ENCODE results near the gene TTC3. TPM values are rescaled to one million over a fixed set of nuclear protein-coding genes. Genes with fewer than 3 reads are reported as not detected.

TTC3 gene
- total RNA-seq, 1 experiment from 2014 or later, result 29.0 TPM

GRCh38 chr21:37064841-37065240 lies 8.2 kb upstream of the TTC3 start (continued):
- TF ChIP-seq ARID4B (CRISPR knock-in tag; IDR thresholded peaks at IDR 0.05; ENCODE audit: borderline replicate concordance), result no peak
- TF ChIP-seq FOXK1 (CRISPR knock-in tag; IDR thresholded peaks at IDR 0.05), result no peak

GRCh38 chr21:37065561-37066177 lies 7.4 kb upstream of the TTC3 start:
- H3K27me3 Mint-ChIP-seq (ENCODE audit: low read depth), result no peaks in the 10 kb centered on the region
- no peak overlapping the region for H3K27ac Mint-ChIP-seq
- no peak overlapping the region for H3K4me3 Mint-ChIP-seq
- peaks cover 17% of the 10 kb centered on the region for H3K36me3 Mint-ChIP-seq
- TF ChIP-seq, protein P1, sequence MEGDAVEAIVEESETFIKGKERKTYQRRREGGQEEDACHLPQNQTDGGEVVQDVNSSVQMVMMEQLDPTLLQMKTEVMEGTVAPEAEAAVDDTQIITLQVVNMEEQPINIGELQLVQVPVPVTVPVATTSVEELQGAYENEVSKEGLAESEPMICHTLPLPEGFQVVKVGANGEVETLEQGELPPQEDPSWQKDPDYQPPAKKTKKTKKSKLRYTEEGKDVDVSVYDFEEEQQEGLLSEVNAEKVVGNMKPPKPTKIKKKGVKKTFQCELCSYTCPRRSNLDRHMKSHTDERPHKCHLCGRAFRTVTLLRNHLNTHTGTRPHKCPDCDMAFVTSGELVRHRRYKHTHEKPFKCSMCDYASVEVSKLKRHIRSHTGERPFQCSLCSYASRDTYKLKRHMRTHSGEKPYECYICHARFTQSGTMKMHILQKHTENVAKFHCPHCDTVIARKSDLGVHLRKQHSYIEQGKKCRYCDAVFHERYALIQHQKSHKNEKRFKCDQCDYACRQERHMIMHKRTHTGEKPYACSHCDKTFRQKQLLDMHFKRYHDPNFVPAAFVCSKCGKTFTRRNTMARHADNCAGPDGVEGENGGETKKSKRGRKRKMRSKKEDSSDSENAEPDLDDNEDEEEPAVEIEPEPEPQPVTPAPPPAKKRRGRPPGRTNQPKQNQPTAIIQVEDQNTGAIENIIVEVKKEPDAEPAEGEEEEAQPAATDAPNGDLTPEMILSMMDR (IDR thresholded peaks at IDR 0.05), result no peak
- peak; percentile 69; the same call in 1 of the 2 replicates for TF ChIP-seq HMGA2 (CRISPR knock-in tag; IDR thresholded peaks at IDR 0.05)
- TF ChIP-seq, protein P2, sequence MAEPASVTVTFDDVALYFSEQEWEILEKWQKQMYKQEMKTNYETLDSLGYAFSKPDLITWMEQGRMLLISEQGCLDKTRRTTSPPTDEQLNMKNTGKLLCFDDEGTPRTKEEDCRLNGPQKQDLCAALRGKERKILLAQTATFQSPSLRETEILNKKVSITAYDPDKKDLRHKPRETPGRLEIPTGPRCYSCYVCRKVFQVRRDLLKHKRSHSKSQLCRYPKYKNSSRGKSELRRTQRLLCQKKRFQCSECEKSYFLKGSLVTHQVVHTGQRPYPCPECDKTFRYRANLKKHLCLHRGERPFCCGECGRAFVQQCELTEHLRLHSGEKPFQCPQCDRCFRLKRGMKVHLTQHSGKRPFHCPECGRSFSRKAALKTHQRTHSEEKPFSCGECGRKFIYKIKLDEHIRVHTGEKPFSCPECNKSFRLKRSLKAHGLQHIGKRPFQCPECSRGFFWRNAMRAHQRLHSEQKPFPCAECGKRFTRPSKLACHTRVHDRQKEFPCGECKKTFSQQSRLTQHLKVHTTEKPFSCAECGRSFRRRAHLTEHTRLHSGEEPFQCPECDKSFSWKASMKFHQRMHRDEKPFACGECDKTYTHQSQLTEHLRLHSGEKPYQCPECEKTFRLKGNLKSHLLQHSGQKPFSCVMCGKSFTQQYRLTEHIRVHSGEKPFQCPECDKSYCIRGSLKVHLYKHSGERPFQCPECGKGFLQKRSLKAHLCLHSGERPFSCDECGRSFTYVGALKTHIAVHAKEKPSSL (CRISPR knock-in tag; conservative IDR thresholded peaks at IDR 0.05), result no peak
- H3K9me3 Mint-ChIP-seq, result no peaks in the 10 kb centered on the region
- no peak for ATAC-seq
- no peak for DNase-seq (ENCODE audit: low spot score)
- peaks cover 5% of the 10 kb centered on the region for H3K4me1 Mint-ChIP-seq
- POLR2A ChIA-PET, result no interaction called here
- CTCF ChIA-PET, result interaction anchor here (1.3 kb wide), 1 partner anchor 56 kb away, joined by 4 read pairs; no protein-coding TSS in a partner anchor

- POLR2A ChIA-PET, result no interaction called here
- Mint-ChIP-seq H3K4me3 (peak overlapping the region; percentile 62), H3K4me1 (peaks cover 17% of the 10 kb centered on the region), H3K36me3 (peaks cover 14% of the 10 kb centered on the region), H3K27ac (peak overlapping the region; percentile 9; the same call in 1 of the 2 replicates), H3K9me3 (peaks cover 5% of the 10 kb centered on the region), H3K27me3 (ENCODE audit: low read depth) (peaks cover 43% of the 10 kb centered on the region)
- no peak for ATAC-seq
- CTCF ChIA-PET, result interaction anchor here (1.2 kb wide), 1 partner anchor 8 kb away, joined by 10 read pairs; no protein-coding TSS in a partner anchor
- no peak for TF ChIP-seq GRHL2 (CRISPR knock-in tag; IDR thresholded peaks at IDR 0.05; ENCODE audit: insufficient replicate concordance, severe bottlenecking)
- no peak for TF ChIP-seq ETV6 (CRISPR knock-in tag; IDR thresholded peaks at IDR 0.05)
- TF ChIP-seq, protein P1 (IDR thresholded peaks at IDR 0.05), result no peak
- no peak for DNase-seq (ENCODE audit: low spot score)
Observed at GRCh38 chr21:37071561-37072273, 1.3 kb upstream of the TTC3 start.

Data from WTC11 (cell line).